ENCODE data around the gene SPATA18.
A peak's percentile ranks its signal among the peaks of the same experiment; 100 is the strongest.

Gene SPATA18, protein sequence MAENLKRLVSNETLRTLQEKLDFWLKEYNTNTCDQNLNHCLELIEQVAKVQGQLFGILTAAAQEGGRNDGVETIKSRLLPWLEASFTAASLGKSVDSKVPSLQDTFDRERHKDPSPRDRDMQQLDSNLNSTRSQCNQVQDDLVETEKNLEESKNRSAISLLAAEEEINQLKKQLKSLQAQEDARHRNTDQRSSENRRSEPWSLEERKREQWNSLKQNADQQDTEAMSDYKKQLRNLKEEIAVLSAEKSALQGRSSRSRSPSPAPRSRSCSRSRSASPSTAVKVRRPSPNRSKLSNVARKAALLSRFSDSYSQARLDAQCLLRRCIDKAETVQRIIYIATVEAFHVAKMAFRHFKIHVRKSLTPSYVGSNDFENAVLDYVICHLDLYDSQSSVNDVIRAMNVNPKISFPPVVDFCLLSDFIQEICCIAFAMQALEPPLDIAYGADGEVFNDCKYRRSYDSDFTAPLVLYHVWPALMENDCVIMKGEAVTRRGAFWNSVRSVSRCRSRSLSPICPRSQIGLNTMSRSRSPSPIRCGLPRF

DNA sequence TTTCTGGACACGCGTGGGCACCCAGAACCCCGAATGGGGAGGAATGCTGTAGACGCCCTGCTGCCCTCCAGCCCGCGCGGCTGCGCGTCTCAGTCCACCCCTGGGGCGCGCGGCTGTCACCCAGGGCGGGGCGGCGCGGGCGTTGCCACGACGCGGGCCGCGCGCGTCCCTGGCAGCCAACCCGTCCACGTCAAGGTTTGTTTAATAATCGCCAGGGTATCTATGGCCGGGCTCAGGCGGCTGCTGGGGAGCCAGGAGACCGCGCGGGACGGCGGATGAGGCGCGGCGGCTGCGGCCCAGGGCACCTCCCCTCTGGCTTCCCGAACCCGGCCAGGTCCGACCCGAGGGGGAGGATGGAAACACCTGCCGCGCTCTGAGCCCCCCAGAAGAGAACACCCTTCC lies at the start of gene SPATA18:
Gene SPATA18, plus strand, starts transcription at position 92 of the 402 bp plus-strand sequence. CDS start 401 bp downstream, outside the sequence.
- no peak for DNase-seq (ENCODE audit: low read depth in 3 of 3)

DNA sequence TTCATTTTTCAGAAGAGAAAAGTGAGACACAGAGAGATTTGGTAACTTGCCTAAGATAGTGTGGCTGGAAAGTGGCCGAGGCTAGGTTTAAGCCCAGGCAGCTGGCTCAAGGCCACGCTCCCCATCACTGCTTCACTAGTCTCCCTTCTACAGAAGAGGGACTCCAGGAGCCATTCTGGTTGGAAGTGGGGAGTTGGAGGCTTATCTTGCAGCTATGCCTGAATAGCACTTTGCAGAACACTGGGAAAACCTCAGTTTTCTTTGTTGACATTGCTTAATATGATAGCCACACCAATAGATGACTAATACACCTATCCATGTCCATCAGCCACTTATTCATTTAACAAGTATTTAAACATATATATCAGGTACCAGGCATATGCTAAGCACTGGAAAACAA lies 49.5 kb upstream of the SPATA18 start:
- DNase-seq (ENCODE audit: low read depth in 3 of 3): no peak

DNA sequence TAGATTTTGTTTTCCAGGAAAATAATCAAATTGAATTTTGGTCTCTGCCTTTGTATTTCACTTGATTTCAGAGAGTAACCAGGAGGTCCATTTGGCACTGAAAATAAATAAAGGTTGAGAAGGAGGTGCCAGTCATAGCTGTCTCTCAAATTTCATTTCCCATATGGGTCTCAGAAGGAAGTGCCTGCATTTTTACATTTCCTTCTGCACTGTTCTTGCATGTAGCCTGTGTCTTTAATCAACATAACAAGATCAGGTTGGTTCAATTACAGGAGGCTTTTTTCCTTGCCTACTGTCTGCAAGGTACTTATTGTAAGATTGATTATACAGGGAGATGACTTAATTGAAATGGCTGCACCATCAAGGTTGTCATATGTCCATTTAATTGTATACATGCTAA lies 46.7 kb upstream of the SPATA18 start:
- DNase-seq (ENCODE audit: low read depth in 3 of 3): no peak

DNA sequence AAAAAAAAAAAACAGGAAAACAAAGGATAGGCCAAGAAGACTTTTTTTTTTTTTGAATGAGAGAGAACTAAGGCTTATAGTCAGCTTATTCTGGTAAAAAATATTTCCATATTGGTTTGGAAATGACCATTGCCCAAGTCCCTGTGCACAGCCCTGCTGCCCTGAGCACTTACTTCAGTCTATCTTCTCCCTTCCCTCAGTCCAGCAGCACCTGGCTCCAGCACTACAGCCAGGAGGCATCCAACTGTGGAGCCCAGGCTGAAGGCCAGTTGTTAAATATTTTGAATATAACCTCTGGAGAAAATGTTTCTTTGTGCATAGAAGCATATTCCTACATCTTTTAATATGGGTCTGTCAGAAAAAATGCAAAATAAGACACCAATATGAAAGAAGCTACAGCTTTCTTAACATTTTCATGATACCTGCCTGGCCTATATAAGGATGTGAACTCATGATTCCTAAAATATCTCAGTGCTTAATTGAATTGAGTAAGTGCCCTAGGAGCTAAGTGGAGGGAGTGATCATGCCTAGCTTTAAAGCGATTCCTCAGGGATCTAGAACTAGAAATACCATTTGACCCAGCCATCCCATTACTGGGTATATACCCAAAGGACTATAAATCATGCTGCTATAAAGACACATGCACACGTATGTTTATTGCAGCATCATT lies 45.4 kb upstream of the SPATA18 start:
- DNase-seq (ENCODE audit: low read depth in 3 of 3): no peak

DNA sequence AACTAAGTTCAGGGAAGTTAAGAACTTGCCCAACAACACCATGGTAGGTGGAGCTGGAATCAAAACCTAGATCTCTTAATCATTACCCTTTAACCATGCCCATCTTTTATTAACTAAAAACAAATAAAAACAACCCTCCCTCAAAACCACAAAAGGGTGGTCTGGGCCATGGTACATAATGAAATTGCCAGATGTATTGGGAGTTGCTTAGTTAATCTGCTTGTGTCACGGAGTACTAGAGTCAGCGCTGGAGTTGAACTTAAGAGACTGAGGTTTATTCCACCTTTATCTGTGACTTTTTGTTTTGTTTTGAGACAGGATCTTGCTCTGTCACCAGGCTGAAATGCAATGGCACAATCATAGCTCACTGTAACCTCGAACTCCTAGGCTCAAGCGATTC lies 44.2 kb upstream of the SPATA18 start:
- no peak for DNase-seq (ENCODE audit: low read depth in 3 of 3)

DNA sequence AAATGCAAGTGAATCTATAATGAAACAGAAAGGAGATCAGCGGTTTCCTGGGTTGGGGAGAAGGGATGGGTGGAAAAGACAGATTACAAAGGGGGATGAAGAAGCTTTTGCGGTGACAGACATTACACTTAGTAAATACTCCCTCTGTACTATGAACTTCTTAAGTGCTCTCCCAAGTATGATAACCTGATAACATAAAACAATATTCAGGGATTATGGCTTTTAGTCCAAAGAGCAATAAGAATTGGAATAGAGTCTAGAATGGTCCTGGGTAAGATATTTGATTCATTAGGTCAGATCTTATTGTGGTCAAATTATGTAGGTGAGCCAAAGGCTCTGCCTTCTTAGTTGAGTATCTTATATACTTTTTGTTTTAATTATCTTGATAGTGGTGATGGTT lies 40.1 kb upstream of the SPATA18 start:
- no peak for DNase-seq (ENCODE audit: low read depth in 3 of 3)

DNA sequence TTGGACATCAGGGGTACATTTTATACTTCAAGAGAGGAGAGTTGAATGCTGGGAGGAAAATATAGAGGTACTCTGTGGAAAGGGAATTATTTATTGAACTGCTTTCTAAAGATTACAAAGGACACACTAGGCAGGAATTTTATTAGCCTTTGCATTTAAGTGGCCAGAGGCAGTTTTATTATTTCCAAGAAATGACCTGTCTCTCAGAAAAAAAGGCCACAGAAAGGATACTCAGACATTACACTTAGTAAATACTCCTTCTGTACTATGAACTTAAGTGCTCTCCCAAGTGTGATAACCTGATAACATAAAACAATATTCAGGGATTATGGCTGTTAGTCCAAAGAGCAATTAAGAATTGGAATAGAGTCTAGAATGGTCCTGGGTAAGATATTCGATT lies 38.5 kb upstream of the SPATA18 start:
- DNase-seq (ENCODE audit: low read depth in 3 of 3): no peak

DNA sequence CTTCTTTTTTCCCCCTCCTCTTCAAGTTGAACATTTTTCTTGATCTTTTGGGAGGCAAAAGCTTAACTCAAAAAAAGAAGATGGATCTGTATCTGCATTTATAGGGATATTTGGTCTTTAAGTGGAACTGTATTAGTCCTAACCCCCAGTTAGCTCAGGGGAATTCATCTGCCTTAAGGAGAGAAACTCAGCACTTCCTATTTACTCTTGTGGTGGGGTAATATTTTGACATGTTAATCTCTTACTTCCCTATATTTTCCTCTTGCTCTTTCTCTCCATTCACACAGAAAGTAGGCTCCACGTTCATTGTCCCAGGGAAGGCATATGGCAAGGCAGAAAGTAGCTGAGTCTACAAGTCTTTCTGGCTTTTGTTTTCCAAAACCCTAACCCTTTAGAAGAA lies 36.2 kb upstream of the SPATA18 start:
- no peak for DNase-seq (ENCODE audit: low read depth in 3 of 3)

DNA sequence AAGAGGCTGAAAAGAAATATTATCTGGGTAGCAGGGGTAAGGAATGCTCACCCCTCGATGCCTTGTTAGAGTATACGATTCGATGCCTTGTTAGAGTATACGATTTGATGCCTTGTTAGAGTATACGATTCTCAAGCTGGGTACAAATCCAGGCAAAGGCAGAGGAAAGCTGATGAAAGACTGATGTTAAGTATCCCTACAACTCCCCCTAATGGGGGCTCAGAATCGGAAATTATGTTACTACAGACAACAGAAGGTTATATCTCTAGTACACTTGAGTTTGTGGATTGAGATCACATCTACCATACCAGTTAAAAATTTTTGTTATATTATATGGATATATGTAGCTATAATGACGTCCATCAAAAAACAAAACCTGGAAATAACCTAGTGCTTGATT lies 35.7 kb upstream of the SPATA18 start:
- DNase-seq (ENCODE audit: low read depth in 3 of 3): no peak

DNA sequence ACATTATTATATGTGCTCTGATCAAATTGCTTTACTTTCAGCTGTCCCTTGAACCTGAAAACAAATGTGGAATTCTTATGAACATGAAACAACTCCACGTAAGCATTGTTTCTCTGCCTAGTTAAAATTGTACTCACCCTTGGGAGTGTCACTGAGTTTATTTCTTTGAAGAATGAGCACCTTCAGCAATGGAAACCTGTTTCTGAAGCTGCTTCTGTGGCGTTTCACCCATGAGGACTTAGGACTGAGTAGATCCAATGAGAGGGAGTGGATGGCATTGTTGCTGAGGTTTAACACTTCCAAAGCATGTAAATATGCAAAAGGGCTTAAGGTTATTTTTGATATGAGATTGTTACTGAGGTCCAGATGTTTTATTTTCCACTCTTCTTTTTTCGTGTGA lies 34.1 kb upstream of the SPATA18 start:
- DNase-seq (ENCODE audit: low read depth in 3 of 3): no peak

DNA sequence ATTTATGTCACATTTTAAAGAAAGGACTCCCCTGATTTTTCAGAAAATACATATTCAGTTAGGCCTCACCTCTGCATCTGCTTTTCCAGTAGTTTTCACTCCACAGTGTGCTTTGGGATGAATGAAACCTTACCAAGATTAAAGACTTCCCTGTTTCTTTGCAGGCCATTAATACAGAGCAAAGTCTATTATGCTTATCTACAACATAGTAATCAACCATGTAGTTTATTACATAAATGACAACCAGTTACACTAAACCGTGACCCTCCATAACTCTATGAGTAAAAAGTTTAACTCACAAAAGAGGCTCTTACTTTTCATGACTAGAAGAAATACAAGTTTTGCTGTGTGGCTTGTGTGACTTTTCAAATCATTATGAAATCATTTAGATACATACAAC lies 33.3 kb upstream of the SPATA18 start:
- DNase-seq (ENCODE audit: low read depth in 3 of 3): no peak

DNA sequence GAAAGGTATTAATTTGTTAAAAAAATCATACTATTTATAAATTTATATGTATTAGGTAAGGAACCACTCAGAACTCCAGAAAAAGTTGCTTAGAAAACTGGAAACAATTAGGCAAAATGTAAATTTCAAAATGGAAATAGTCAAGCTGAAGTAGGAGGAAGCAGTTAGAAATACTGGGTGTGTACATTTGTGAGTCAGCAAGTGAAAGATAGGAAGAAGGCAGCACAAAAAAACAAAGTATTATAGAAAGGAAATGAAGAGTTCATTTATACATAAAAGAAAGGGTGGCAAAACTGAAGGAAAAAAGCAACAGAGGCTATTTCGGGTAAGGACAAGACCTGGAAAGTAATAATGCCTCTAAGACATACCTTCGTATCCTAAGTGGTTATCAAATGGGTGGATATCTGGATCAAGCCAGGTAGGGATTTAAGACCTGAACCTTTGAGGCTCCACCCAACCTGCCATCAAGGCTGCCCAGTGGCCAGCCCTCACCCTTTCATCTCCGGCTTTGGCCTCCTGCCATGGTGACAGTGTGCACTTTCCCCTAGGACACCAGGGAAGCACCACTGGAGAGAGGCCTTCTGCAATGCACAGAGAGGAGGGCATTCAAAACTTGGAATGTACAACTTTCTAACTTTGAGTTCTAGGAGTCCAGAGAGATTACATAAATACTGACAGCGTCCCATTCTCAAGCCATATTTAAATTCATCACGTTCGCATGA lies 31.0 kb upstream of the SPATA18 start, which contains the start of gene LRRC66:
Gene LRRC66, minus strand, starts transcription at position 428 of the 722 bp plus-strand sequence. CDS start 2,750 bp downstream, outside the sequence.
- DNase-seq (ENCODE audit: low read depth in 3 of 3): no peak

DNA sequence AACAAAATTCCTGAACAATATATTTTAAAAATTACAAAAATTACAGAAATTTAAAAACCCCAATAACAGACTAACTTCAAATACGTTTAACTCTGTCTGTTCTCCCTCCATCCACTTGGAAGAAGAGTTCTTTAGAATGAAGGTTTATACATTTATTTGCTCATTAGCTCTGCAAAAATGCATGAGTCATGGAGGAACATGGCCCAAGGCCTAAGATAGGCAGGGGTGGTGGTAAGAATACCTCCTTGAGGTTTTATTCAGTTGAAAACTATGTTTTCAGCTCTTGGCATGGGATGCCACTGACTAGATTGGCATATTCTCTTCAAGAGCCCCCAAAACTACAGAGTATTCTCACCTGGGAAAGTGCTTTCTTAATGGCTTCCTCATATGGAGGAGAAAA lies 22.1 kb upstream of the SPATA18 start:
- DNase-seq (ENCODE audit: low read depth in 3 of 3): no peak

DNA sequence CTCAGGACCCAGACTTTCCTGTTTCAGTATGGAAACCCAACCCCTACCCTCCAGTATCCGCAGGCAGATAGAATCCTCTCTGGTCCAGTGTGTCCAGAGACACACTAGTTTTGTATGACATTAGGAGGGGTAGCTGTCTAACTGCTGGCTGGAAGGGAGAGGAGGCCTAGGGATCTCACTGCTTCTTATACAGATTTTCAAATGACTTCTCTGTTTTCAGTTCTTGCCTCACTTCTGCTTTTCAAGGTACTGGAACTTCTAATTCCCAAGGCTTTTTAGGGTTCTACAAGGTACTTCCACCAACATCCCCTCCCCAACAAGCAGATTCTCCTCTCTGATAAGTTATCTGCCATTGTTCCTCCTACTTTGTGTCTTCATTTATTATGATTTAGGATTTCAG lies 19.1 kb upstream of the SPATA18 start:
- no peak for DNase-seq (ENCODE audit: low read depth in 3 of 3)

DNA sequence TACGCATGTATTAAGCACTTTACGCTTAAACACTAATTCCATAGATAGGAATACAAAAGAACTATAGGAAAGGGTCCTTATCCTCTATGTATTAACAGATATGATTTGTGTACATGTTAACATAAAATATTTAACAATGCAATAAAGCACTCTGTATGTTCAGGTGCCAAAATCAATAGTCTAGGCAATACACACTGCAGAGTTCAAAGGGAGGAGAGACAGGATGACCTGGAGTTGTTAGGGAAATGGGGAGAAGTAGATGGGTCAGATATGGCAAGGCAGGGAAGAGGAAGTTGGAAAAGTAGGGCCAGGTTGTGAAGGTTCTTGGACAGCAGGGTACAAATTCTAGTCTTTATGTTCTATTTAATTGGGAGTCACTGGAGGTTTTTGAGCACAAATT lies 15.9 kb upstream of the SPATA18 start:
- DNase-seq (ENCODE audit: low read depth in 3 of 3): no peak

DNA sequence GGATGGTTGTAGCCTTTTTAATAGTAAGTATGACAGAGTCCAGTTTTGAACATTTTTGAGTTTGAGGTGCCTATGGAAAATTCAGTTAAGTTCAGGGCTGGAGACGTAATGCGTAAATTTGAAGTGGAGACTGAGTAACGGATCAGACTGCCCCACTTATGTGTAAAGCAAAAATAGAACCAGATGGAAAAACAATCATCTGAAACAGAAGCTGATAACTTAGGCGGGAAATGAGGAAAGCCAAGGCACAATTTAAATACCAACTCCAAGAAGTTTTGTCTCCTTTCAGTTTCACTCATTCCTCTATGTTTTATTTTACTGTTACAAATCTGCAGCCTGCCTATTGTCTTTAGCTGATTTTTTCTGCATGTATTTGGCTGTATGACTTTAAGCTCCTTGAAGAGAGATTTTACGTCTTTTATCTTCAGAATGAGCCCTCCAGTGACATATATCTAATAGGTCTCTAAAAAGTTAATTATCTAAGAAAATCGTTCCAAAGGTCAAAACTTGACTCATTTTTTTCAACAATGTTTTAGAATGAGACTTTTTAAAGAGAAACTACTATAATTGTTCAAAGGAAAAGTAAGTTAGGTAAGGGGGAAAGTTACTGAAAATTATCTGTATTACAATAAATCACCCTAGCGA lies 14.1 kb upstream of the SPATA18 start:
- no peak for DNase-seq (ENCODE audit: low read depth in 3 of 3)

DNA sequence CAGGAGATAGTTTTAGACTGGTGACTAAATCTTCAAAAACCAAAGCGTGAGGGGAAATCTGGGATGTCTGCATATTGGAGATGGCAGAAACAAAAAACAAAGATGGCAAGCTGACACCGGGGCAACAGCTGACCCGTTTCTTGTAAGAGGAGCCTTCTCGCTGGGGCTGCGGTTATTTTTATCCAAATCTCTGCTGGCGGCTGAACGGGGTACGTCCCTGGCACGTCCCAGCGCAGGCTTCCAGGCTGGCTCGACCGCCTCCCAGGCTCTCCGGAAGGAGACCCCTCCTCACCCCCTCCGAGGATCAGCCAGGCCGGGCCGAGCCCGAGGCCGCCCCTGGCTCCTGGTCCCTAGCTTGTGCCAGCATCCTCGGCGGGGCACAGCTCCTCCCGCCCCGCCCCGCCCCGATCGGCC lies 13.4 kb upstream of the SPATA18 start:
- DNase-seq (ENCODE audit: low read depth in 3 of 3): peak in 2 of 3 experiments; percentile 3 to 12

DNA sequence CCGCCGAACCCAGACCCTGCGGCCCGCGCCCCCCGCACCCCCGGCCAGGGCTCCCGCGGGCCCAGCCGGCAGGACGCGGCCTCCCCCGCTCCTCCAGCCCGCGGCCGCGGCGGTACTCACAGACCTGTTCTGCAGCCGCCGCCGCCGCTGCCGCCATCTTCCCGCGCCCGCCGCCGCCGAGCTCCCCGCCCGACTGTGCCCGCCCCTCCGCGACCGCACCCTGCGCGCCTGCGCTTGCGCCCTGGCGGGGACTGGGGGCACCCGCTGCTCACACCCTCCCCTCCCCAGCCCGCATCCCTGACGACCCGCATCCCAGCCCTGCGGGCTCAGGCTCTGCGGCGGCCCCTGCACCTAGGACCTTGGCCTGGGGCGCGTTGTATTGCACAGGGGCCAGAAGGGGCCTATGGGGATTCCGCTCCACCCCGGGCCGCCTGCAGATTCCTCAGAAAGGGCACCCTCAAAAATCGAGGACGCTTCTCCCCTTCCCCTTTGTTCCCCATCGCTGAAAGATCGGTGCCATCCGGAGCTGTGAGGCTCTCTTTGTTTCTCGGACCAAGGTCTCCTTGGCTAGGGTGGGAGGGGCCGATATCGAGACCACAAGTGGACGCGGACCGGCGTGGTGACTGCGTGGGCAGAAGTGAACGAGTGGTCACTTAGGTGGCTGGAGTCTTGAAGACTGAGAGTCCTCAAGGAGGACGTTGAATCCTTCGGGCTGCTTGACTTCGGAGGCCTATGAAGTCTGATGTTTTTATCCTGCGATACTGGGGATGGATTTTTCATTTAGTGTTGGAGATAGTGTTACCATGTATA lies 12.8 kb upstream of the SPATA18 start, which contains the start of gene SGCB:
Gene SGCB, minus strand, starts transcription at position 197 of the 810 bp plus-strand sequence. Its CDS starts 40 bp downstream, at position 157.
- peak; percentile 39 to 74 (median 52) for DNase-seq (ENCODE audit: low read depth in 3 of 3)

DNA sequence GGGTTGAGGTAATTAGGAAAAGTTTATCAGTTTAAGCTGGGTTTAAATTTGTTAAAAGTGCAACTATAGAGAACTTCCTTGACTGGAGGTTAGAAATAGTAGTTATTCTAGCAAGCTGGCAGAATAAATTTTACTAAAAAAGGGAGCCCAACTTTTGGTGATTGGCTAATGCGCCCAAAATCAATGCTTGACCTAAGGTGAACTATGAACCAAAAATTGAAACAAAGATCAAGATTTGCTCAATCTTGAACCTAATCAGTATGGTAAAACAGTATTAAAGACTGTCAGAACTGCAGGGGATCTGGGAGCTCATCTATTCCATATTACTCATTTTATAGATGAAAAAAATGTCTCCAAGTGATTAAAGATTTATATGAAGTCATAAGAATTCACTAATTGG lies 6.1 kb upstream of the SPATA18 start:
- no peak for DNase-seq (ENCODE audit: low read depth in 3 of 3)

DNA sequence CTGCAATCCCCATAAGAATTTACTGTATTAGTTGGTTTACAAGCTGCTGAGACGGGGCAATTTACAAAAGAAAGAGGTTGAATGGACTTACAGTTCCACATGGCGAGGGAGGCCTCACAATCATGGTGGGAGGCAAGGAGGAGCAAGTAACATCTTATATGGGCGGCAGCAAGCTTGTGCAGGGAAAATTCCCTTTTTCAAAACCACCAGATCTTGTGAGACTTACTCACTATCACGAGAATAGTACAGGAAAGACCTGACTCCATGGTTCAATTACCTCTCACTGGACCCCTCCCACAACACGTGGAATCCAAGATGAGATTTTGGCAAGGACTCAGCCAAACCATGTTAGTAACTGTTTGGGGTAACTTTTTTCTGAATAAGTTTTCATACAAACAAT lies 1.8 kb upstream of the SPATA18 start:
- DNase-seq (ENCODE audit: low read depth in 3 of 3): no peak
